ENCODE results near the gene SLC10A2.
A peak's percentile ranks its signal among the peaks of the same experiment; 100 is the strongest.
"Not testable (repeated sequence)": the region's sequence is repeated elsewhere in the genome, so short reads cannot be mapped to it uniquely, and the experiment has no call there.

SLC10A2 gene

GRCh38 chr13:103066079-103066780, at the start of gene SLC10A2:
TSS of gene SLC10A2 (minus strand) at chr13:103066417. CDS start at chr13:103066249, 168 bp downstream.
- DNase-seq: no peak

GRCh38 chr13:103107580-103107979, 41.4 kb upstream of the SLC10A2 start:
- DNase-seq: no peak

GRCh38 chr13:103104340-103104739, 38.1 kb upstream of the SLC10A2 start:
- DNase-seq: no peak

GRCh38 chr13:103103456-103103855, 37.2 kb upstream of the SLC10A2 start:
- DNase-seq: not testable (repeated sequence)

- DNase-seq: no peak
Measured at GRCh38 chr13:103102482-103102881, 36.3 kb upstream of the SLC10A2 start.

- DNase-seq: no peak
Measured at GRCh38 chr13:103101901-103102300, 35.7 kb upstream of the SLC10A2 start.

- DNase-seq: no peak
Measured at GRCh38 chr13:103101500-103101899, 35.3 kb upstream of the SLC10A2 start.

- DNase-seq: no peak
Measured at GRCh38 chr13:103100830-103101229, 34.6 kb upstream of the SLC10A2 start.

GRCh38 chr13:103099722-103100293, 33.6 kb upstream of the SLC10A2 start:
- DNase-seq: no peak

- no peak for DNase-seq
Measured at GRCh38 chr13:103098535-103098934, 32.3 kb upstream of the SLC10A2 start.

GRCh38 chr13:103097366-103097928, 31.2 kb upstream of the SLC10A2 start:
- no peak for DNase-seq

- not testable (repeated sequence) for DNase-seq
Measured at GRCh38 chr13:103093649-103094048, 27.4 kb upstream of the SLC10A2 start.

GRCh38 chr13:103087275-103087674, 21.1 kb upstream of the SLC10A2 start:
- no peak for DNase-seq

GRCh38 chr13:103081435-103081834, 15.2 kb upstream of the SLC10A2 start:
- DNase-seq: no peak

- DNase-seq: no peak
Measured at GRCh38 chr13:103078158-103078557, 11.9 kb upstream of the SLC10A2 start.

GRCh38 chr13:103068836-103069235, 2.6 kb upstream of the SLC10A2 start:
- DNase-seq: no peak

GRCh38 chr13:103067751-103068555, 1.7 kb upstream of the SLC10A2 start:
- peak; percentile 14 for DNase-seq

- peak; percentile 33 for DNase-seq
Measured at GRCh38 chr13:103066781-103067345, 646 bp upstream of the SLC10A2 start.

GRCh38 chr13:103063376-103063775, 2.8 kb downstream of the SLC10A2 start:
- DNase-seq: no peak

GRCh38 chr13:103062079-103062478, 4.1 kb downstream of the SLC10A2 start:
- DNase-seq: no peak

GRCh38 chr13:103056008-103056407, 10.2 kb downstream of the SLC10A2 start:
- no peak for DNase-seq

- DNase-seq: no peak
Measured at GRCh38 chr13:103055166-103055565, 11.1 kb downstream of the SLC10A2 start.

GRCh38 chr13:103046676-103047075, 19.5 kb downstream of the SLC10A2 start:
- DNase-seq: no peak

Measured in NCI-H1105 treated with DMSO at 0.1 percent for 48 hours (cell line).